IMR-90 (cell line): ENCODE results near the gene BRAF. TPM values are rescaled to one million over a fixed set of nuclear protein-coding genes. Genes with fewer than 3 reads are reported as not detected.

ENCODE experiments used
- ATAC-seq: fragments of 200-7000 bp; cut with Tn5 transposase; 2 replicates; pipeline ENCODE4 v1.9.1; 2020; ENCODE audit warnings: low read depth, mild to moderate bottlenecking, moderate library complexity
- BruUV-seq: library from RNA; stranded (reverse); fragments of 400-500 nt; replicated peaks from 2 replicates; lab custom pipeline; 2021; lab: Mats Ljungman, UMichigan
- CTCF ChIA-PET: fragments of 300-600 bp; formaldehyde crosslinking; extraction: SDS; loops from one replicate; lab custom pipeline; 2021; ENCODE audit warnings: antibody characterized with exemption; lab: Yijun Ruan, JAX
- POLR2A ChIA-PET: fragments of 300-600 bp; sonication (Branson Sonifier 250); formaldehyde crosslinking; loops from one replicate; lab custom pipeline; 2022; ENCODE audit warnings: antibody characterized with exemption; ENCODE audit not compliant: unreplicated experiment; lab: Charles Lee
- DNase-seq: peaks from one replicate; pipeline ENCODE4 v3.0.0; 2013
- H2AFZ ChIP-seq: replicated peaks from 2 replicates; pipeline ENCODE3; 2013; ENCODE audit warnings: low read length, mild to moderate bottlenecking; ENCODE audit not compliant: poor library complexity
- H2AK5ac ChIP-seq: 2 replicates; pipeline ENCODE4 v1.6.1; 2013; ENCODE audit warnings: low read depth, low read length, inconsistent platforms
- H2AK9ac ChIP-seq: replicated peaks from 2 replicates; pipeline ENCODE3; 2013; ENCODE audit warnings: mild to moderate bottlenecking, low read depth, low read length, moderate library complexity; ENCODE audit not compliant: poor library complexity
- H2BK120ac ChIP-seq: 2 replicates; pipeline ENCODE4 v1.6.1; 2013; ENCODE audit warnings: low read depth, low read length, inconsistent platforms
- H2BK15ac ChIP-seq: 3 replicates; pipeline ENCODE4 v1.6.1; 2013; ENCODE audit warnings: low read depth, low read length, inconsistent platforms
- H2BK20ac ChIP-seq: 2 replicates; pipeline ENCODE4 v1.6.1; 2013; ENCODE audit warnings: low read depth, mild to moderate bottlenecking, inconsistent platforms, low read length, moderate library complexity
- H2BK5ac ChIP-seq: 2 replicates; pipeline ENCODE4 v1.6.1; 2013; ENCODE audit warnings: mild to moderate bottlenecking, low read depth, low read length, inconsistent platforms; ENCODE audit not compliant: poor library complexity, severe bottlenecking
- H3K14ac ChIP-seq: replicated peaks from 2 replicates; pipeline ENCODE4 v1.6.1; 2013; ENCODE audit warnings: low read depth, low read length, inconsistent platforms
- H3K18ac ChIP-seq: 2 replicates; pipeline ENCODE4 v1.6.1; 2013; ENCODE audit warnings: low read depth, low read length, control low read depth
- H3K23ac ChIP-seq: 2 replicates; pipeline ENCODE4 v1.6.1; 2013; ENCODE audit warnings: low read depth, low read length, inconsistent platforms
- H3K27ac ChIP-seq: 2 replicates; pipeline ENCODE4 v1.5.1; 2013; ENCODE audit warnings: mild to moderate bottlenecking, control low read depth, low read length; ENCODE audit not compliant: insufficient read depth
- H3K27me3 ChIP-seq: 2 replicates; pipeline ENCODE4 v1.6.1; 2013; ENCODE audit warnings: low read length; ENCODE audit not compliant: control insufficient read depth, insufficient read depth
- H3K36me3 ChIP-seq: 2 replicates; pipeline ENCODE4 v1.6.1; 2013; ENCODE audit warnings: low read length, mixed read lengths; ENCODE audit not compliant: control insufficient read depth, insufficient read depth
- H3K4ac ChIP-seq: 2 replicates; pipeline ENCODE4 v1.6.1; 2013; ENCODE audit warnings: low read depth, low read length, inconsistent platforms
- H3K4me1 ChIP-seq: 2 replicates; pipeline ENCODE4 v1.6.1; 2013; ENCODE audit warnings: low read length, mixed read lengths; ENCODE audit not compliant: control insufficient read depth, insufficient read depth
- H3K4me2 ChIP-seq: 2 replicates; pipeline ENCODE4 v1.6.1; 2013; ENCODE audit warnings: low read depth, mild to moderate bottlenecking, control low read depth, low read length, moderate library complexity
- H3K4me3 ChIP-seq: 2 replicates; pipeline ENCODE4 v1.5.1; 2013; ENCODE audit warnings: low read depth, mild to moderate bottlenecking, control low read depth, low read length, moderate library complexity; ENCODE audit not compliant: insufficient read depth
- H3K56ac ChIP-seq: 2 replicates; pipeline ENCODE4 v1.6.1; 2013; ENCODE audit warnings: low read length, inconsistent platforms; ENCODE audit not compliant: insufficient read depth; ENCODE audit errors: extremely low read depth
- H3K79me1 ChIP-seq, 2 experiments: 2 replicates each; pipeline ENCODE4 v1.6.1; 2013; ENCODE audit warnings: low read length in 2 of 2, inconsistent platforms in 1 of 2, low read depth in 1 of 2
- H3K9ac ChIP-seq: 2 replicates; pipeline ENCODE4 v1.6.1; 2013; ENCODE audit warnings: low read depth, low read length, control low read depth
- H3K9me1 ChIP-seq: 2 replicates; pipeline ENCODE4 v1.6.1; 2013; ENCODE audit warnings: low read length, inconsistent platforms; ENCODE audit not compliant: insufficient read depth
- H3K9me3 ChIP-seq: 2 replicates; pipeline ENCODE4 v1.6.1; 2013; ENCODE audit warnings: low read length; ENCODE audit not compliant: control insufficient read depth, insufficient read depth
- H4K20me1 ChIP-seq: 2 replicates; pipeline ENCODE4 v1.6.1; 2013; ENCODE audit warnings: low read length, inconsistent platforms; ENCODE audit not compliant: insufficient read depth
- H4K5ac ChIP-seq: 2 replicates; pipeline ENCODE4 v1.6.1; 2013; ENCODE audit warnings: mild to moderate bottlenecking, low read depth, low read length, control low read depth
- H4K8ac ChIP-seq, 2 experiments: 2 replicates each; pipeline ENCODE4 v1.6.1; 2013; ENCODE audit warnings: low read depth in 2 of 2, low read length in 2 of 2, control low read depth in 1 of 2, inconsistent platforms in 1 of 2
- H4K91ac ChIP-seq: 2 replicates; pipeline ENCODE4 v1.6.1; 2013; ENCODE audit warnings: low read depth, low read length, inconsistent platforms; ENCODE audit not compliant: insufficient read depth
- CEBPB ChIP-seq: IDR thresholded peaks from 2 replicates; pipeline ENCODE4 v1.6.1; 2012; ENCODE audit warnings: low read depth, low read length, improper control_type of control experiment
- RAD21 ChIP-seq: IDR thresholded peaks from 2 replicates; pipeline ENCODE4 v1.6.1; 2012; ENCODE audit warnings: low read length, improper control_type of control experiment
- WGBS, 2 experiments: methylation state at CpG; one replicate each; pipeline versions ENCODE4 v1.1.5 to v1.1.7; 2013; ENCODE audit warnings: missing lambda C conversion rate in 2 of 2; ENCODE audit not compliant: insufficient read length in 1 of 2; ENCODE audit errors: extremely low coverage in 2 of 2; 5-methylcytosine and 5-hydroxymethylcytosine counted together
- dilution Hi-C: fragments of 300-500 bp; cut with HindIII; formaldehyde crosslinking; loops from one replicate; pipeline ENCODE4 v1.14.3; 2018; ENCODE audit warnings: low sequenced_read_pairs; ENCODE audit not compliant: unreplicated experiment
- in situ Hi-C: fragments of 300-500 bp; cut with MboI; formaldehyde crosslinking; loops from 3 replicates; pipeline ENCODE4 v1.14.3; 2019; ENCODE audit warnings: low sequenced_read_pairs, inconsistent platforms, mixed read lengths
- intact Hi-C: fragments of 100-400 bp; cut with micrococcal nuclease; formaldehyde crosslinking; loops from 2 replicates; pipeline ENCODE4 v1.10.0; 2022
- polyA plus RNA-seq, 3 experiments: library from polyadenylated mRNA; depleted of rRNA; stranded (reverse); fragments of >200 nt; gene quantifications; 2 replicates each; pipeline ENCODE4 v1.2.3, GENCODE V29; 2012; ENCODE audit warnings: low replicate concordance in 1 of 3
- total RNA-seq: library from RNA; depleted of rRNA; stranded (reverse); fragments of >200 nt; gene quantifications from 2 replicates; pipeline ENCODE4 v1.2.3, GENCODE V29; 2012
- TF ChIP-seq, protein P1 (sequence below): conservative IDR thresholded peaks from 2 replicates; pipeline ENCODE4 v1.5.1; 2012; ENCODE audit warnings: mild to moderate bottlenecking, low read depth, low read length, improper control_type of control experiment

Gene BRAF
- total and polyA plus RNA-seq, 2 of the 4 experiments (the other 2 are of a cell fraction), result 5.7 to 12.9 TPM

DNA sequence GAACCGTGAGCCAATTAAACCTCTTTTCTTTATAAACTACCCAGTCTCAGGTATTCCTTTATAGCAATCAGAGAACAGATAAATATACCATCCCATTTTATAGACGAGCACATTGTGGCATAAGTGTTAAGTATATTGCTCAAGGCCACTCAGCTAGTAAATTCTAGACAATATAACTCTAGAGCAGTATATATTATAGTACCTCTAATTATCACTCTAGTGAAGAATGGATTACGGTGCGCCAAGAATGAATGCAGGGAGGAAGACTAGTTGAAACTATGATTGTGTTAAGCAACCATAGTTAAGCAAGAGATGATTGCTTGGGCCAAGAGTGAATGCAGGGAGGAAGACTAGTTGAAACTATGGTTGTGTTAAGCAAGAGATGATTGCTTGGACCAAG lies 60.9 kb downstream of the BRAF start:
- H2BK20ac ChIP-seq, result no peak overlapping the region
- no peak overlapping the region for H3K4me2 ChIP-seq
- no peak overlapping the region for H2AFZ ChIP-seq
- no peaks in the 10 kb centered on the region for H3K4me1 ChIP-seq
- no peak overlapping the region for H2BK5ac ChIP-seq
- no peak overlapping the region for H3K56ac ChIP-seq
- no peak overlapping the region for H3K14ac ChIP-seq
- no peak overlapping the region for H3K9ac ChIP-seq
- ChIA-PET POLR2A (no interaction called here), CTCF (no interaction called here)
- no peak overlapping the region for H2BK15ac ChIP-seq
- peaks cover 23% of the 10 kb centered on the region for H4K20me1 ChIP-seq
- H3K4ac ChIP-seq, result no peak overlapping the region
- no peak overlapping the region for H2AK9ac ChIP-seq
- DNase-seq (no peak), ATAC-seq (no peak)
- no peak overlapping the region for H4K5ac ChIP-seq
- peaks cover 35 to 44% of the 10 kb centered on the region in 2 experiments for H3K79me1 ChIP-seq
- in situ Hi-C loops, result no loop called here
- dilution Hi-C loops, result no loop called here
- no CpG with 5 or more reads among the region's 4 CpGs for WGBS, 2 experiments
- 0 out of 2 replicates have a peak, but pooled peaks cover 2% of the 10 kb centered on the region for H3K36me3 ChIP-seq
- no peak overlapping the region for H3K27ac ChIP-seq
- no peaks in the 10 kb centered on the region for H3K27me3 ChIP-seq
- TF ChIP-seq CEBPB (no peak), RAD21 (no peak)
- TF ChIP-seq, protein P1, sequence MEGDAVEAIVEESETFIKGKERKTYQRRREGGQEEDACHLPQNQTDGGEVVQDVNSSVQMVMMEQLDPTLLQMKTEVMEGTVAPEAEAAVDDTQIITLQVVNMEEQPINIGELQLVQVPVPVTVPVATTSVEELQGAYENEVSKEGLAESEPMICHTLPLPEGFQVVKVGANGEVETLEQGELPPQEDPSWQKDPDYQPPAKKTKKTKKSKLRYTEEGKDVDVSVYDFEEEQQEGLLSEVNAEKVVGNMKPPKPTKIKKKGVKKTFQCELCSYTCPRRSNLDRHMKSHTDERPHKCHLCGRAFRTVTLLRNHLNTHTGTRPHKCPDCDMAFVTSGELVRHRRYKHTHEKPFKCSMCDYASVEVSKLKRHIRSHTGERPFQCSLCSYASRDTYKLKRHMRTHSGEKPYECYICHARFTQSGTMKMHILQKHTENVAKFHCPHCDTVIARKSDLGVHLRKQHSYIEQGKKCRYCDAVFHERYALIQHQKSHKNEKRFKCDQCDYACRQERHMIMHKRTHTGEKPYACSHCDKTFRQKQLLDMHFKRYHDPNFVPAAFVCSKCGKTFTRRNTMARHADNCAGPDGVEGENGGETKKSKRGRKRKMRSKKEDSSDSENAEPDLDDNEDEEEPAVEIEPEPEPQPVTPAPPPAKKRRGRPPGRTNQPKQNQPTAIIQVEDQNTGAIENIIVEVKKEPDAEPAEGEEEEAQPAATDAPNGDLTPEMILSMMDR, result no peak
- no peaks in the 10 kb centered on the region for H3K9me3 ChIP-seq
- H2AK5ac ChIP-seq, result no peak overlapping the region
- H3K18ac ChIP-seq, result no peak overlapping the region
- no peak overlapping the region for H2BK120ac ChIP-seq
- H4K91ac ChIP-seq, result no peak overlapping the region
- no peak overlapping the region for H4K8ac ChIP-seq
- H3K4me3 ChIP-seq, result no peak overlapping the region
- BruUV-seq, result no TSS peak
- no peak overlapping the region for H3K23ac ChIP-seq
- intact Hi-C loops, result no loop called here
- no peaks in the 10 kb centered on the region; the same call in 1 of the 2 replicates for H3K9me1 ChIP-seq
